Transverse colon (tissue), 4 donors: Measurements from ENCODE around the gene MB21D2. TPM values are rescaled to one million over a fixed set of nuclear protein-coding genes. Genes with fewer than 3 reads are reported as not detected.

Experiments used
- DNase-seq: peaks from one replicate; pipeline ENCODE4 v3.0.0-alpha.2; 2019
- H3K27ac ChIP-seq, 4 donors: fragments of 200-600 bp; sonication (generic); 2 replicates each; pipeline ENCODE4 v1.5.1; 2016 to 2018; ENCODE audit warnings: inconsistent platforms in 4 of 4
- H3K27me3 ChIP-seq: fragments of 200-600 bp; sonication (generic); 2 replicates; pipeline ENCODE4 v1.5.1; 2017; ENCODE audit warnings: inconsistent platforms
- H3K36me3 ChIP-seq, 4 donors: fragments of 200-600 bp; sonication (generic); 2 replicates each; pipeline ENCODE4 v1.5.1; 2017 to 2019; ENCODE audit warnings: inconsistent platforms in 4 of 4
- H3K4me1 ChIP-seq, 4 donors: fragments of 200-600 bp; sonication (generic); 2 replicates each; pipeline ENCODE4 v1.5.1; 2017 to 2020; ENCODE audit warnings: inconsistent platforms in 4 of 4
- H3K4me3 ChIP-seq, 4 donors: fragments of 200-600 bp; sonication (generic); 1 replicate in 1 of 4; 2 replicates in 3 of 4; pipeline versions ENCODE4 v1.5.1 to v1.6.1; 2017 to 2019; ENCODE audit warnings: inconsistent platforms in 4 of 4
- H3K9me3 ChIP-seq, 2 donors: fragments of 200-600 bp; sonication (generic); 2 replicates each; pipeline ENCODE4 v1.5.1; 2017 to 2019; ENCODE audit warnings: inconsistent platforms in 2 of 2
- EP300 ChIP-seq: sonication (generic); formaldehyde crosslinking; IDR thresholded peaks from one replicate; pipeline ENCODE4 v1.6.1; 2017; ENCODE audit warnings: antibody characterized with exemption, low read depth
- POLR2A ChIP-seq: fragments of 450-650 bp; IDR thresholded peaks from one replicate; pipeline ENCODE4 v1.6.1; 2016; ENCODE audit warnings: antibody characterized with exemption, mild to moderate bottlenecking, moderate library complexity
- POLR2AphosphoS5 ChIP-seq, 3 donors: sonication (generic); formaldehyde crosslinking; IDR thresholded peaks; one replicate each; pipeline ENCODE4 v1.6.1; 2016; ENCODE audit warnings: antibody characterized with exemption in 3 of 3
- WGBS, 2 donors: methylation state at CpG; one replicate each; pipeline ENCODE4 v1.1.5; 2018; ENCODE audit warnings: low coverage in 1 of 2; 5-methylcytosine and 5-hydroxymethylcytosine counted together
- in situ Hi-C, 4 donors: fragments of 200-750 bp; cut with MboI; loops; one replicate each; pipeline versions ENCODE4 v1.15.0 to v1.15.1; 2017; ENCODE audit warnings: low sequenced_read_pairs in 3 of 4, low pct_ligation_motif_present in 1 of 4, low pct_unique_long_range_greater_than_20kb in 1 of 4
- intact Hi-C: fragments of 100-400 bp; cut with DNase I; formaldehyde crosslinking; loops from one replicate; pipeline ENCODE4 v1.15.1; 2023; ENCODE audit warnings: low total_unique reads
- total RNA-seq, 4 donors: library from RNA; depleted of rRNA; stranded (reverse); fragments of >200 nt; gene quantifications; one replicate each; pipeline ENCODE4 v1.1.0, GENCODE V29; 2016
- TF ChIP-seq, protein P1 (sequence below), 5 experiments: fragments of 200-600 bp in 3 of 5; fragments of 450-650 bp in 2 of 5; sonication (generic) in 3 of 5; IDR thresholded peaks; 1 replicate in 2 of 5; 2 replicates in 3 of 5; pipeline ENCODE4 v1.5.1; 2016 to 2017; ENCODE audit warnings: antibody characterized with exemption in 5 of 5, inconsistent platforms in 3 of 5, mild to moderate bottlenecking in 2 of 5, moderate library complexity in 1 of 5

MB21D2 gene
- total RNA-seq, 4 donors from 2014 or later = 1.5 to 8.4 (median 4.2) TPM

DNA sequence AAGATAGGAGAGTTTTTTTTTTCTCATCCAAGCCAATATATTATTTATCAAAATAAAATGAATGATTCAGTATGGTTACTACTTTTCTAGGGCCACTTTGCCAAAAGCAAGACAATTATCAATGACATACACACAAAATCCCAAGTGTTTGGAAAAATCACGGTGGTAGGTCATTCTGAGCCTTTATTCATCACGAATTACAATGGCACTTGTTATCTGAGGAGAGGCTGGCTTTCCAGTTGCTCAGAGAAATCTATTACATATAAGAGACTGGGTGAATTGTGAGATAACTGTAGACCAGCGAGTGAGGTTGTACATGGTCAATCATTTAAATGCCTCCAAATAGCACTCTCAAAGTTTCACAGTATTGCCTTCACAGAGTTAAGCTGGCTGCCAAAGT, 169.9 kb downstream of the MB21D2 start:
- no peak for TF ChIP-seq EP300
- TF ChIP-seq, protein P1, sequence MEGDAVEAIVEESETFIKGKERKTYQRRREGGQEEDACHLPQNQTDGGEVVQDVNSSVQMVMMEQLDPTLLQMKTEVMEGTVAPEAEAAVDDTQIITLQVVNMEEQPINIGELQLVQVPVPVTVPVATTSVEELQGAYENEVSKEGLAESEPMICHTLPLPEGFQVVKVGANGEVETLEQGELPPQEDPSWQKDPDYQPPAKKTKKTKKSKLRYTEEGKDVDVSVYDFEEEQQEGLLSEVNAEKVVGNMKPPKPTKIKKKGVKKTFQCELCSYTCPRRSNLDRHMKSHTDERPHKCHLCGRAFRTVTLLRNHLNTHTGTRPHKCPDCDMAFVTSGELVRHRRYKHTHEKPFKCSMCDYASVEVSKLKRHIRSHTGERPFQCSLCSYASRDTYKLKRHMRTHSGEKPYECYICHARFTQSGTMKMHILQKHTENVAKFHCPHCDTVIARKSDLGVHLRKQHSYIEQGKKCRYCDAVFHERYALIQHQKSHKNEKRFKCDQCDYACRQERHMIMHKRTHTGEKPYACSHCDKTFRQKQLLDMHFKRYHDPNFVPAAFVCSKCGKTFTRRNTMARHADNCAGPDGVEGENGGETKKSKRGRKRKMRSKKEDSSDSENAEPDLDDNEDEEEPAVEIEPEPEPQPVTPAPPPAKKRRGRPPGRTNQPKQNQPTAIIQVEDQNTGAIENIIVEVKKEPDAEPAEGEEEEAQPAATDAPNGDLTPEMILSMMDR (IDR thresholded peaks at IDR 0.05) = no peak
- no peak for TF ChIP-seq POLR2A
- no peak for TF ChIP-seq POLR2AphosphoS5 (IDR thresholded peaks at IDR 0.05)
- H3K4me3 ChIP-seq = no peak overlapping the region
- WGBS, 2 donors = 43 to 46% methylated on average over 2 to 3 of the region's 3 CpGs
- no peaks in the 10 kb centered on the region for H3K36me3 ChIP-seq
- intact Hi-C loops (no loop called here), in situ Hi-C loops (no loop called here)
- H3K27me3 ChIP-seq = no peaks in the 10 kb centered on the region
- no peaks in the 10 kb centered on the region for H3K9me3 ChIP-seq
- DNase-seq = no peak
- no peaks in the 10 kb centered on the region for H3K4me1 ChIP-seq
- no peak overlapping the region for H3K27ac ChIP-seq

DNA sequence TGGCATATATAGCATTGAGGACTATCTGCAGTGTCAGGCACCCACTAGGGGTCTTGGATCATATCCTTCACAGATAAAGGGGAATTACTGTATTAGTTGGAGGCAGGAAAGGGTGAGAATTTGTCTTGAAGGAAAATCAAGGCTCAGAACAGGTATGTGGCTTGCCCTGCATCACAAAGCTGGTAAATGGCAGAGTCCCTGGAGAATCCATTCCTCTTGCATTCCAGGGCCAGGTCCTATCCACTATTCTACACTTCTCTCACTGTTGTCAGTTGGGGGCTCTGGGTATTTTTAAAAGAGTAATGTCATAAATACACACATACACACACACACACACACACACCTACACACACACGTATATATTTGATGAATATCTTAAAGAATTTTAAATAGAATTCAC, 170.5 kb downstream of the MB21D2 start:
- in situ Hi-C loops = no loop called here

More for the DNA sequence above, 170.5 kb downstream of the MB21D2 start:
- no peaks in the 10 kb centered on the region for H3K36me3 ChIP-seq
- 63 to 79% methylated on average over 1 of the region's 1 CpG for WGBS, 2 donors
- H3K27ac ChIP-seq = no peak overlapping the region
- TF ChIP-seq EP300 (no peak), POLR2AphosphoS5 (IDR thresholded peaks at IDR 0.05) (no peak), POLR2A (no peak)
- TF ChIP-seq, protein P1 (IDR thresholded peaks at IDR 0.05) = no peak
- no peaks in the 10 kb centered on the region for H3K27me3 ChIP-seq
- no peaks in the 10 kb centered on the region for H3K9me3 ChIP-seq
- no peaks in the 10 kb centered on the region for H3K4me1 ChIP-seq
- intact Hi-C loops = no loop called here
- no peak overlapping the region for H3K4me3 ChIP-seq
- no peak for DNase-seq

Other genes starting within 250 kb of the MB21D2 start
- under 1 TPM in 2 of 4 donors, not detected in 2; 0.32 to 0.55 TPM for gene FGF12, start 190.3 kb downstream of the MB21D2 start, total RNA-seq